HG03039 (cell line): ENCODE measurements around the gene MIS18BP1.
A peak's percentile ranks its signal among the peaks of the same experiment; 100 is the strongest.
"Not testable (repeated sequence)": the region's sequence is repeated elsewhere in the genome, so short reads cannot be mapped to it uniquely, and the experiment has no call there.

Source experiments
- ATAC-seq: cut with Tn5 transposase; IDR thresholded peaks from one replicate; pipeline ENCODE4 v1.9.1; 2021; ENCODE audit warnings: mild to moderate bottlenecking, moderate library complexity; ENCODE audit not compliant: unreplicated experiment

The MIS18BP1 gene

DNA sequence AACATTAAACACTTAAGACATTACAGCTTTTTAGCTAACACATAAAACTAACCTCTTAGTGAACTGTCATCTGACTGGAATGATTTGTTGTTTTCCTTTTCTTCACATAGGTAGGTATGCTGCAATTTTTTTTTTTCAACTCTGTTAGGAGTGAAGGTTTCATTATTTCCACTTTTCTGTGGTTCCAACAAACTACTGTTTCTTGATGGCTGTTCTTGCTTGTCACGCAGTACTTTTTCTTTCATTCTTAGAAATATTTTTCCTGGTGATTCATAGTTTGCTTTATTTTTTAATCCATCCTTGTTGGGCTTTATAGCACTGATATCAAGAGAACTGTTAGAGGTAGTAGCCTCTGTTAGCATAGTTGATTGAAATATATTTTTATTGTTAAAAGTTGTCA lies 6.3 kb downstream of the MIS18BP1 start:
- ATAC-seq = peak; percentile 43

DNA sequence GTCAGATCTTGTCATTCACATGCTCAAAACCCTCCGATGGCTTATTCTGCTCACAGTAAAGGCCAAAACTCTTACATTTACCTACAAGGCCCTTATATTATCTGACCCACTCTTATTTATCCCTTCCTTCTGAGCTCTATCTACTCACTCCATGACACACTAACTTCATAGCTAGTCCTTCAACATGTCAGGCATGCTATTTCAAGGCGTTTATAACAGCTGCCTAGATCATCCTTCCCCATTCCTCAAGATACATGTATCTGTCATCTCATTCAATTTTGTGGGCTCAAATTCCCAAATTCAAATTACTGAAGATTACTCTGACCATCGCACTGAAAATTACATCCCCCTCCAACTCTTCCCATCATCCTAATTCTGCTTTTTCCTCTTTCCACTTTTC lies 6.9 kb downstream of the MIS18BP1 start:
- ATAC-seq = no peak

DNA sequence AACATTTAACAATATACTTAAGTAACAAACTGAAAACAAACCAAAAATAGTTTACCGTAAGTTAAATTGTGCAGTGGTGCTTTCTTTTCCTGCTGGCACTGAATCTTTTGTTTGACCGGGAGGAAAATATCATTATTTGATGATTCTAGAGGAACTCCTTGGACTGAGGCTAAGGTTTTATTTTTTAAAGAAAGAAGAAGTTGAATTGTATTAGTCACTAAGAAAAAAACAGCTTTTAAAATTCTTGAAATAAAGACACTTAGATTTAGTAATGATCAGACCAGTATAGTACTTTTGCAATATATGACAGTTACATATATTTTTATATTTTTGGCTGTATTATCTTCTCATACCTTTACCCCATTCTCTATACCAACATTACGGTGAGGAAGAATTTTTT lies 10.3 kb downstream of the MIS18BP1 start:
- ATAC-seq = no peak

DNA sequence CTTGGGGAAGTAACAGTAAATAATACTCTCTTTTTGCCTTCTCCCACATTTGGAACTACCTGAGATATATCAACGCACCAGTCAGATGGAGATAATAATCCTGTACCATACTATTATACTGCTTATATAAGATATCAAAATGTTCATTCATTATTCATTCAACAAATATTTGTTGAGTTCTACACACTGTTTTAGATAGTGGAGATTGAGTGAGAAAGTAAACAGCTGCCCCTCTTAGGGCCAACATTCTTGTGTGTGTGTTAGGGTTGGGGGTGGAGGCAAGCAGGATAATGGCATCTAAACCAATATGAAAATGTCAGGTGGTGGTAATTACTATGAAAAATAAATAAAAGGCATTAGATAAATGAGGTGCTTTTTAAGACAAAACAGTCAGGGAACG lies 14.0 kb downstream of the MIS18BP1 start:
- ATAC-seq = no peak

DNA sequence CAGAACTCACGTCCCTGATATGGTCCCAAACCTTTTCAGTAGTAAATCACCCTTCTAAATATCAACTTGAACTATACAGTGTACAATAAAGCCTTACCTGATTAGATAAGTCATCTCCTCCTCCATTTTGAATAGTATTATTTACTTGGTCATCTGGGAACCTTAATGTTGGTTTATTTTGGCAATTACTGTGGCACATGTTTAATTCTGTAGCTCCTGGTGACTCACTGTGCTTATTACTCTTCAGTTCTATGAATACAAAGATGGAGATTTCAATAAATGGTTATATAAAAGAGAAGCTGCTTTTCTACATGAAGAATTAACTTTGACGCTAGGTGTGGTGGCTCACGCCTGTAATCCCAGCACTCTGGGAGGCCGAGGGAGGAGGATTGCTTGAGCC lies 25.4 kb downstream of the MIS18BP1 start:
- ATAC-seq = no peak

DNA sequence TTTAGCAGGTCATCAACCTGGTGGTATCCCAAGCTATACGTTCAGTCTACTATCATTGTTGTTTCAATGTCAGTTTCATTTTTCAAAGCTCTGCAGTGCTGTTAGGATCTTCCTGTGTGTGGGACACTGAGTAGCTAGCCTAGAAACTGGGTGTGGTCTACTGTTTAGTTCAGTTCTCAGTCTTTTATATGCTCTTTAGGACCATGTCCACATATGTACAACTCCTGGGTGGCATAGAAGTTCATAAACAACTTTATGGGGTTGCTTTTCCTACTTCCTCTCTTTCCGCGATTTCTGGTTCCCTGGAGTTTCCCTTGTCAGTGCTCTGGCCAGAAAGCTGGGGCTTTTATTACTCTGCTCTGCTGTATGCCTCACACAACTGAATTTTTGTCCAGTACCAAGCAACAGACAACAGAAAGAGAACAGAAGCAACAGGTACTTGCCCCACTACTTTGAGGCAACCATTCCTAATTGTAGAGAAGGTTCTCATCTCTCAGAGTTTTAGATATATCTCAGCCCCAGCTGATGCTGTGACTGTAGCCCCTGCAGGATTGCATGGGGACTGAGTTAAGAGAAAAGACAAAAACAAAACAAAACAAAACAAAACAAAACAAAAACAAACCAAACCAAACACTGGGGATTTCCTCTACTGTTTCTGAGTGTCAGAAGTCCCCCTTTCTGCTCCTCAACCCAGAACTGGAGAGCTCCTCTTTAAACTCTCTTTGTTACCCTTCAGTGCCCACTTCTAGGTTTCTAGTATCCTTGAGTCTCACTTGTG lies 30.3 kb downstream of the MIS18BP1 start:
- ATAC-seq = peak; percentile 43

DNA sequence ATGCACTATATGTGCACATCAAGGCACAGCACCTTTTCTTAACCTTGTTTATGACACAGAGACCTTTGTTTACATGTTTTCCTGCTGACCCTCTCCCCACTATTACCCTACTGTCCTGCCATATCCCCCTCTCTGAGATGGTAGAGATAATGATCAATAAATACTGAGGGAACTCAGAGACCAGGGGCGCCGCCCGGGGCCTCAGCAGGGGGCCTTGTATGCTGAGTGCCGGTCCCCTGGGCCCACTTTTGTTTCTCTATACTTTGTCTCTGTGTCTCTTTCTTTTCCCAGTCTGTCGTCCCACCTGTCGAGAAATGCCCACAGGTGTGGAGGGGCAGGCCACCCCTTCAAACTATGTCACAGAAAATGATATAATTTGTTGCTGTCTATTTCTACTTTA lies 38.7 kb downstream of the MIS18BP1 start:
- not testable (repeated sequence) for ATAC-seq

DNA sequence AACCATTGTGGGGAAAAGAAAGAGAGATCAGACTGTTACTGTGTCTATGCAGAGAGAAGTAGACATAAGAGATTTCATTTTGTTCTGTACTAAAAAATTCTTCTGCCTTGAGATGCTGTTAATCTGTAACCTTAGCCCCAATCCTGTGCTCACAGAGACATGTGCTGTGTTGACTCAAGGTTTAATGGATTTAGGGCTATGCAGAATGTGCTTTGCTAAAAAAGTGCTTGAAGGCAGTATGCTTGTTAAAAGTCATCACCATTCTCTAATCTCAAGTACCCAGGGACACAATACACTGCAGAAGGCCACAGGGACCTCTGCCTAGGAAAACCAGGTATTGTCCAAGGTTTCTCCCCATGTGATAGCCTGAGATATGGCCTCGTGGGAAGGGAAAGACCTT lies 39.3 kb downstream of the MIS18BP1 start:
- ATAC-seq = not testable (repeated sequence)

DNA sequence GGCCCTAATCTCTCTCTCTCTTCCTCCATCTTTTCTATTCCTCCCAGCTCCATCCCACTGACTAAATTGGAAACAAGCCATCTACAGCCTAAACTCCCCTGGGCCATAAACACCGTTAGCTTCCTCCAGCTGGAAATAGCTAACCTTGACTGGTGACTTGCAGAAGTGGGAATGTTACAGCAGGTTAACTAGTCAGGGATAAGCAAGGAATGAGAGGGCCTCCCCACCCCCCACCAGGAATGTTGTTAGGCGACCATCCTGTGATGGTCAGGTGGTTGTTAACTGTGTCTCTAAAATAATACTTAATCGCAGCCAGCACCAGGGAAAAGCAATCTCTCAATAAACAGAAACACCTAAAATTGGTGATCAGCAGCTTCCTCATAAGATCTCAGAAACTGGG lies 40.8 kb downstream of the MIS18BP1 start:
- no peak for ATAC-seq

DNA sequence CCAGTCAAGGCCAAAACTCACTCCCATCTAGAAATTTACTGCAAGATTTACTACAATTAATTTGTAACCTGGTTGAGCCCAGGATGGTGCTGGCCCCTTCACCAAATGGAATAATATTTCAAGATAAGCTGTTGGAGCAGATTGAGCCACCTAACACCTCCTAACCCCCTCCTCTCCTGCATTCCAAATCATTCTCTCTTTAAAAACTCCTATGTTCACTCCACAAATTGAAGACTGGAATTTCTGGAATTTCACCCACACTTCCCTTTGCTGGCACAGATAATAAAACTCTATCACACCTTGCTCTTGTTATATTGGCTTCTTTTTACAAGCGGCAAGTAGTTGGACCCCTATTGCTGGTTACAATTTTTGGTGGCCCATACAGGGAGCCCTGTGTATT lies 41.7 kb downstream of the MIS18BP1 start:
- ATAC-seq = no peak

DNA sequence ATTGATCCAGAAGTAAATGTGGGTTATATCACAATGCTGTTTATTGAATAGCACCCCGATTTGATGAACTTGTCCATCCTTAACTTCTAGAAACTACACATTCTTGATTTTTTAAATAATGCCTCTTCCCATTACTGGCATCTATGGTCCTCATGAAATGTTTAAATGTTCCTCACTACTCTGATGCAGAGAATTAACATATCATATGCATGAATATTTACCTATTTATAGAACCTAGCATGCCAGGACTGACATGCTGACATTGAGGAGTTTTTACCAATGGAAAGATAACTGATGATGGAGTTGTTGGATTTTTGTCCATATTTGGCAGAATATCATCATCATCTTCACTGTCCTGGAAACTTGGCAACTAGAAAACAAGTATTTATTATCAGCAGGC lies 42.8 kb downstream of the MIS18BP1 start:
- ATAC-seq = no peak

DNA sequence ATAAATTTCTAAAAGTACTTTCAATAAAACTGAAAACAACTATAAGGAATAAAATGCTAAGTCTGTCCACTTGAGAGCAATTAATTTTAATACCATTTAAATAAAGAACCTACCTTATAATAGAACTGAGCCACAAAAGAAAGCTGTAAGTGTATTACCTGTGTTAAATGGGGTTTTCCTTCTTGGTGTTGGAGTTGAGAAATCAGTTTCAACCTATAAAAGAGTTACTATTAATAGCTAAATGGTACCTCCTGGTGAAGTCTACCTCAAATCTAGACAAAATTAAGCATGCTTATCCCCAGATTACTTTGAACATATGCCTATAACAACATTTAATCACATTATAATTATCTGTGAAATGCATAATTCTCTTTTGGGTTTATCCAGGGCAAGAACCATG lies 48.8 kb downstream of the MIS18BP1 start:
- no peak for ATAC-seq

DNA sequence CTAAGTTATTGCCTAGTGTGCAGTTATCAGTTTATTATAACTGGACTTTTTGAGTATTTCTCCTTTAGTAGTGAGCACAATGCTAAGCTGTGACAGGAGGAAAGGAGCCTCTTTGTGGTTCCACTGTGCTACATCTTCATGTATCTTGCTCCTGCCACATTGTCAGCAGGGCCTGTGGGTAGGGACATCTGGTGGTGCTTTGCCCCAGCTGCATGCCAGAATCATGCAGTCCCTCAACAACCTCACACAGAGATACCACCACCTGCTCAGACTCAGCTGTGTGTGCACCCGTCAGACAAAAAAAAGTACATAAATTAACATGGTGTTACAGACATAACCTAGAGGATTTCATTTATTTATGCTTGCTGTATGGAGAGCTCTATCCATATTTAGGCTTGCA lies 51.1 kb downstream of the MIS18BP1 start:
- peak; percentile 54 for ATAC-seq

DNA sequence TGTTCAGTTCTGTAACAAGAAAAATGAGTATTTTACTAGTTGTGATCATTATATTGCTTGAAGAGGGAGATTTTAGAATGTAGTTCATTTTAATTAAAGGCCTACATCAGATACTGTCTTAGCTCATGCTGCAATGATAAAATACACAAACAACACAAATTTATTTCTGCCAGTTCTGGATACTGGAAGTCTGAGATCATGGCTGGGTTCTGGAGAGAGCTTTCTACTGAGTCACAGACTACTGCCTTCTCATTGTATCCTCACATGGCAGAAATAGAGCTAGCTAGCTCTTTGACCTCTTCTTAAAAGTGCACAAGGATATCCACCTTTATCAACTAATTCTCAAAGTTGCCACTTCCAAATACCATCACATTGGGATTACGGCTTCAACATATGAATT lies 53.8 kb downstream of the MIS18BP1 start:
- no peak for ATAC-seq

DNA sequence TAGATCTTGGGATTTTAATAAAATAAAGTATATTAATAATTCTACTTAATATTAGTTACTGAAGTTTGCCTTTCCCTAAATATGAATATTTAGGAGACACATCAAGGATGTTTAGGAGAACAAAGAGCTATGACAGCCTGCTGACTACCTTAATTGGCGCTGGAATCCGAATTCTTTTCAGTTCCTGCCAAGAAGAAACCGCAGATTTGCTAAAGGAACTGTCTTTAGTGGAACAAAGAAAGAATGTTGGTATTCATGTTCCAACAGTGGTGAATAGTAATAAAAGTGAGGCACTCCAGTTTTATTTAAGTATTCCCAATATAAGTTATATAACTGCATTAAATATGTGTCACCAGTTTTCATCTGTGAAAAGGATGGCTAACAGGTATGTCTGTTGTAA lies 54.5 kb downstream of the MIS18BP1 start:
- ATAC-seq = no peak

DNA sequence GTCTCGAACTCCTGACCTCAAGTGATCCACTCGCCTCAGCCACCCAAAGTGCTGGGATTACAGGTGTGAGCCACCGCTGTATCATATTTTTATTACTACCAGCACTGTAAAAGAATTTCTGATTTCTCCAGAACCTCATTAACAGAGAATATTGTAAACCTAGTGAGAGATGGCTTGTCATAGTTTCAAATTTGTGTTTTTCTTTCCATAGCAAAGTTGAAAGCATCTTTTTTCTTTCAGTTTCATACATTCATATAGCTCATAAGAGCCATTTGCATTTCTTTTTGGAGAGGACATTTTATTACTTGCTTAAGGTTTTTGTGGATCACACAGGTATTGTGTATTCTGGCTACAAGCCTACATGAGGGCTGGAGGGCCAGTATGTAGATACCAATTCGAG lies 58.0 kb downstream of the MIS18BP1 start:
- ATAC-seq = peak; percentile 47

DNA sequence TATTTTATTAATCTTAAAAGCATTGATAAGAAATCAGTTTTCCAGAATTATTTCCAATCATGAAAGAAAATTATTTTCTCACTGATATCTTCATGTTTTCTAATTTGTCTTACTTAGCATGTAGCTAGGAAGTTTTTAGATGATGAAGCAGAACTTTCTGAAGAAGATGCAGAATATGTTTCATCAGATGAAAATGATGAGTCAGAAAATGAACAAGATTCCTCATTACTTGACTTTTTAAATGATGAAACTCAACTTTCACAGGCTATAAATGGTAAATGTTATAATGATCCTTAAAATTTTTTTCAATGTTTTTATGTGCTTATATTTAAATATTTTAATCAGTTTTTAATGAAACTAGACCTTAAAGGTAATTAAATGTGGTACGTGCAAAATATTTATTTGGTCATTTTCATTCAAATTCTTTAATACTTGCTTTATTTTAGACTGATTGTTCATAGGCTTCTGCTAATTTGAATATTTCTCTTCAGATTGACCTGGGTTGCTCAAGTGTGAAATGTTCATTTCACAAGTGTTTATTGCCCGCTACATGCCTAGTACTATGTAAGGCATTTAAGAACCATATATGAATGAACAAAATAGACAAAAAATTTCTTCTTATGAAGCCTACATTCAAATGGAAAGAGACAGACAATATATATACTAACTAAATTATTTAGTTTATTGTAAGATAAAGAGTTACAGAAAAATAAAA lies 67.7 kb downstream of the MIS18BP1 start:
- no peak for ATAC-seq

DNA sequence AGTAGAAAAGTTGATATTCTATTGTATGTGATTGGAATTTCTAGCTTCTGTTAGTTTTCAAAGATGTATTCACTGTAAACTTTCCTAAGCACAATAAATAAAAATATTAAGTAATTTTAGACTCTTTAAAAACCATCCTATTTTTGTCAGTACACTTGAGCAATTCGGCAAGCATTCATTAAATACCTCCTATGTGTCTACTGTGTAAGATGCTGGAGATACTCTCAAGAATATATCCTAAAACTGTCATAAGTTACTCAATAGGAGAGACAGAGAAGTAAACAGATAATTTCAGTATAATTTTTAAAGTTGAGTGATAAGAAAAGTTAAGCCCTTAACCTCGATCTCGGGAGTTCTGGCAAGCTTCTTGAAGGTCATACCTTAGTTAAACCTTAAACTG lies 71.2 kb downstream of the MIS18BP1 start:
- no peak for ATAC-seq

DNA sequence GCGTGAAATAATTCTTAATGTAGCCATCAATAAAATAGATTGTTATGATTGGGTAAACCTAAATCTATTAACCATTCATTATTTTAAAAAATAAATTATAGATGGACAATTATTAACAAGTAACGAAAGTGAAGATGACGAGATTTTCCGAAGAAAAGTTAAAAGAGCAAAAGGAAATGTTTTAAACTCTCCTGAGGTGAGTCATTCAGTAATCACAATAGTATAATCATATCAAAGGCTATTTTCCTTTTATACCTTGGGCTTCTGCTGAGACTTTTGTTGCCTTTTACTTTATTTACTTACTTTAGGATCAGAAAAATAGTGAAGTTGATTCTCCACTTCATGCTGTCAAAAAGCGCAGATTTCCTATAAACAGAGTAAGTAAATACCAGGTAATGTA lies 71.7 kb downstream of the MIS18BP1 start:
- ATAC-seq = no peak

DNA sequence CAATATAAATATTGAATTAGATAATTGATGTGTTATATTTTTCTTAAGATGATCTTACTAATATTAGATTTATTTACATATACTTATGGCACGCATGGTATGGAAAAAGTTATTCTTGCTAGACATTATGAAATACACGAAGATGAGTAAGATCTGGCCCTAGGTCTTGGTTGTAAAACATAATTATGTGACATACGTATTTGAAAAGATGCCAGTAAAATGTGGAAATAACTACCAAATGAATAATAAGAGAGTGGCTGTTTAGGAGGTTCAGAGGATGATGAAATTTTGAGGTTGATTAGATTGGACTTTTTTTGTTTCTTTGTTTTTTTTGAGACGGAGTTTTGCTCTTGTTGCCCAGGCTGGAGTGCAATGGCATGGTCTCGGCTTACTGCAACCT lies 75.9 kb downstream of the MIS18BP1 start:
- no peak for ATAC-seq

DNA sequence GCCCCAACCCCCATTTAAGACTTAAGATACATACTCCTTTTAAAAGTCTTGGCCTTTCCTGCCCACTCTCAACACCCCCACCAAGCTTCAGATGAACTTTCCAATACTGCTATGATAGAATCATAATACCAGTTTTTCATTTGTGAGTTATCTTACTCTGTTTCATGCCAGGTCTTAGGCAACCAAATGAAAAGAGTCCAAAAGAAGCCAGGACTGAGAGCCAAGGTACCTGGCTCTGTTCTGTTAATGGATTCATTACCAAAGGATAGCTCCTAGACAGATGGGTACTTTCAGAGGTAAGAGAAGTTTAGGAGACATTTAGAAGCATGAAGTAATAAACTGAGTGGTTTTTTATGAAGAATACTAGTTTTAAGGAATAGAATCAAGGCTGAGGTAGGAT lies 83.1 kb downstream of the MIS18BP1 start:
- ATAC-seq = no peak

DNA sequence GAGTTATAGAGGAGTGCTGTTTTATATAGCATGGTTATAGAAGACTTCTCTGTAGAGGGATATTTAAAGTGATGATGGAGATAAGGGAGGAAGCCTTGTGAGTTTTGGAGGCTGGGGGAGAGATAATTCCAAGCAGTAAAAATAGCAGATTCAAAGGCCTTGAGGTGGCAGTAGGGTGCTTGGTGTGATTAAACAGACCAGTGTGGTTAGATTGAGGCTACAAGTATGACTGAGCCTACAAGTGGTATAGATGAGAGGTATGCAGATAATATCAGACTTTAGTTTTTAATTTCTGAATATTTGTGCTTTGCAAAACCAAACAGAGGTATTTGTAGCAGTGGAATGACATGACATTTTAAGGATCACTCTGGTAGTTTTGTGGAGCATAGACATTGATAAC lies 96.9 kb downstream of the MIS18BP1 start:
- peak; percentile 56 for ATAC-seq
